K562 (cell line): ENCODE results near the gene GMNC. TPM values are rescaled to one million over a fixed set of nuclear protein-coding genes. Genes with fewer than 3 reads are reported as not detected.
"Not testable (repeated sequence)": the region's sequence is repeated elsewhere in the genome, so short reads cannot be mapped to it uniquely, and the experiment has no call there.

Experiments
- ATAC-seq: fragments of 200-7000 bp; cut with Tn5 transposase; 3 replicates; pipeline ENCODE4 v1.9.1; 2020; ENCODE audit warnings: moderate library complexity
- BruUV-seq: library from RNA; stranded (reverse); fragments of 400-500 nt; replicated peaks from 2 replicates; lab custom pipeline; 2021; lab: Mats Ljungman, UMichigan
- CTCF ChIA-PET: fragments of 300-600 bp; formaldehyde crosslinking; extraction: SDS; loops from one replicate; lab custom pipeline; 2021; ENCODE audit warnings: low intra/inter-chr PET ratio; lab: Yijun Ruan, JAX
- POLR2A ChIA-PET: fragments of 300-600, 350-650 bp; sonication (Branson Sonifier 250); formaldehyde crosslinking; extraction: SDS; loops from one replicate; lab custom pipeline; 2021; ENCODE audit warnings: antibody characterized with exemption, inconsistent platforms; lab: Yijun Ruan, JAX
- DNase-seq, 4 experiments: peaks; one replicate each; pipeline versions ENCODE4 v3.0.0 to v3.0.0-alpha.2; 2011 to 2018; ENCODE audit warnings: low spot score in 3 of 4, mixed read lengths in 3 of 4; ENCODE audit errors: extremely low read depth in 1 of 4
- FAIRE-seq: peaks from 2 replicates; lab custom pipeline; 2011; peaks lifted over from hg19 to GRCh38; lab: Jason Lieb, UNC
- H2AFZ ChIP-seq: 2 replicates; pipeline ENCODE4 v1.6.0; 2011; ENCODE audit warnings: low read depth, low read length, control low read depth, inconsistent platforms
- H3K27ac ChIP-seq: fragments of 200-600 bp; 3 replicates; pipeline ENCODE4 v1.8.0; 2011; ENCODE audit warnings: low read depth, mild to moderate bottlenecking, control low read depth, inconsistent platforms, low read length, moderate library complexity, mixed read lengths; ENCODE audit errors: extremely low read depth
- H3K27me3 ChIP-seq, 2 experiments: fragments of 300-600 bp in 1 of 2; 2 replicates in 1 of 2; 3 replicates in 1 of 2; pipeline versions ENCODE4 v1.6.0 to v1.8.0; 2011; ENCODE audit warnings: inconsistent platforms in 2 of 2, low read length in 2 of 2, mild to moderate bottlenecking in 1 of 2, mixed read lengths in 1 of 2, moderate library complexity in 1 of 2; ENCODE audit not compliant: control insufficient read depth in 2 of 2, insufficient read depth in 2 of 2
- H3K36me3 ChIP-seq: fragments of 300-600 bp; 3 replicates; pipeline ENCODE4 v1.8.0; 2011; ENCODE audit warnings: mild to moderate bottlenecking, low read length, inconsistent platforms; ENCODE audit not compliant: control insufficient read depth, insufficient read depth
- H3K4me1 ChIP-seq, 2 experiments: fragments of 200-600 bp in 1 of 2; replicated peaks in 1 of 2; 2 replicates in 1 of 2; 3 replicates in 1 of 2; pipeline versions ENCODE4 v1.5.1 to v1.8.0; 2011; ENCODE audit warnings: inconsistent platforms in 2 of 2, low read length in 2 of 2, mild to moderate bottlenecking in 1 of 2, mixed read lengths in 1 of 2, moderate library complexity in 1 of 2; ENCODE audit not compliant: control insufficient read depth in 2 of 2, insufficient read depth in 2 of 2
- H3K4me2 ChIP-seq: 2 replicates; pipeline ENCODE4 v1.6.1; 2011; ENCODE audit warnings: low read length, control low read depth, inconsistent platforms, mixed read lengths; ENCODE audit not compliant: insufficient read depth
- H3K4me3 ChIP-seq: fragments of 200-600 bp; sonication (generic), shearing (Covaris generic); 2 replicates; pipeline ENCODE4 v1.5.1; 2016; ENCODE audit warnings: control low read depth, inconsistent platforms
- H3K79me2 ChIP-seq: fragments of 200-600 bp; 3 replicates; pipeline ENCODE4 v1.8.0; 2011; ENCODE audit warnings: low read length, inconsistent platforms; ENCODE audit not compliant: control insufficient read depth, insufficient read depth
- H3K9ac ChIP-seq, 2 experiments: 2 replicates each; pipeline versions ENCODE4 v1.6.0 to v1.6.1; 2011; ENCODE audit warnings: low read depth in 2 of 2, low read length in 2 of 2, control low read depth in 1 of 2, inconsistent platforms in 1 of 2, mild to moderate bottlenecking in 1 of 2, mixed read lengths in 1 of 2; ENCODE audit not compliant: insufficient read depth in 1 of 2
- H3K9me1 ChIP-seq: one replicate; pipeline ENCODE4 v1.6.0; 2011; ENCODE audit warnings: inconsistent platforms, mild to moderate bottlenecking, low read length, moderate library complexity; ENCODE audit not compliant: control insufficient read depth, insufficient read depth
- H3K9me3 ChIP-seq: replicated peaks from 2 replicates; pipeline ENCODE4 v1.5.1; 2011; ENCODE audit warnings: low read depth, low read length, inconsistent platforms; ENCODE audit not compliant: control insufficient read depth, insufficient read depth
- H4K20me1 ChIP-seq: replicated peaks from 2 replicates; pipeline ENCODE4 v1.6.1; 2011; ENCODE audit warnings: low read length, inconsistent platforms, mixed read lengths; ENCODE audit not compliant: control insufficient read depth, insufficient read depth
- WGBS: fragments of 100-300 bp; shearing (Covaris generic); methylation state at CpG from one replicate; pipeline ENCODE4 v1.1.6; 2016; ENCODE audit warnings: low coverage, mixed read lengths; ENCODE audit not compliant: insufficient coverage; ENCODE audit errors: missing lambda C conversion rate; 5-methylcytosine and 5-hydroxymethylcytosine counted together
- in situ Hi-C: fragments of 300-500 bp; cut with MboI; formaldehyde crosslinking; loops from 4 replicates; pipeline ENCODE4 v1.15.0; 2018; ENCODE audit warnings: inconsistent platforms, mixed read lengths
- intact Hi-C: fragments of 100-400 bp; cut with micrococcal nuclease; formaldehyde crosslinking; loops from 2 replicates; pipeline ENCODE4 v1.14.2; 2022
- polyA plus RNA-seq, 8 experiments: library from polyadenylated mRNA; depleted of rRNA in 4 of 8; stranded (reverse) in 5 of 8; unstranded in 3 of 8; fragments of >200 nt; fragmentation: Nextera tagmentation in 2 of 8; fragmentation: Illumina TruSeq in 1 of 8; extraction: Ambion mirVana in 2 of 8; extraction: Trizol in 1 of 8; gene quantifications; 2 replicates each; pipeline versions ENCODE4 v1.2.1 to v1.2.3, GENCODE V29; 2011 to 2014; ENCODE audit warnings: inconsistent platforms in 1 of 8, missing spikeins in 1 of 8
- total RNA-seq, 7 experiments: library from RNA; depleted of rRNA in 6 of 7; stranded (reverse); fragments of >200 nt in 6 of 7; fragmentation: Illumina TruSeq in 2 of 7; extraction: Trizol in 2 of 7; gene quantifications; 2 replicates each; pipeline versions ENCODE4 v1.2.1 to v1.2.3, GENCODE V29; 2011 to 2021; ENCODE audit warnings: low replicate concordance in 1 of 7

The GMNC gene
- total and polyA plus RNA-seq, 9 of the 15 experiments (the other 6 are each of a cell fraction or from before 2014, with no cell fraction given): not detected

DNA sequence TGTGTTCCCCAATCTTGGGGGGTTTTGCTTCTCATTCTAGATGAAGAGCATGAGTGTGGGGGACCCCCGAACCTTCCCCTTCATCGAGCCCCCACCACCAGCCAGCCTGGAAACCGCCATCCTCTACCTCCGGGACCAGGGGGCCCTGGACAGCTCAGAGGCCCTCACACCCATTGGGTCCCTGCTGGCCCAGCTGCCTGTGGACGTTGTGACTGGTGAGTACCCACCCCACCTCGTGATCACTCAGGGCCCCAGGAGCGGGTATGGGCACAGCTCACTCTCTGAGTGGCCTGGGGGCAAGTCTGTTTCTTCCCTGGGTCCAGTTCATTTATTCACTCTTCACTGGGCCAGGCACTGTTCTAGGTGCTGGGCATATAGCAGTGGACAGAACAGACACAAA lies 13.9 kb upstream of the GMNC start:
- intact Hi-C loops, ATAC-seq, H3K4me2 ChIP-seq, H3K27ac ChIP-seq, H3K4me3 ChIP-seq, in situ Hi-C loops, H4K20me1 ChIP-seq, H2AFZ ChIP-seq, H3K4me1 ChIP-seq, H3K9me3 ChIP-seq, CTCF ChIA-PET, BruUV-seq, H3K9me1 ChIP-seq, FAIRE-seq, H3K9ac ChIP-seq, H3K36me3 ChIP-seq, H3K27me3 ChIP-seq, H3K79me2 ChIP-seq, POLR2A ChIA-PET, DNase-seq: not testable (repeated sequence)
- WGBS: 0% methylated on average over 2 of the region's 7 CpGs

DNA sequence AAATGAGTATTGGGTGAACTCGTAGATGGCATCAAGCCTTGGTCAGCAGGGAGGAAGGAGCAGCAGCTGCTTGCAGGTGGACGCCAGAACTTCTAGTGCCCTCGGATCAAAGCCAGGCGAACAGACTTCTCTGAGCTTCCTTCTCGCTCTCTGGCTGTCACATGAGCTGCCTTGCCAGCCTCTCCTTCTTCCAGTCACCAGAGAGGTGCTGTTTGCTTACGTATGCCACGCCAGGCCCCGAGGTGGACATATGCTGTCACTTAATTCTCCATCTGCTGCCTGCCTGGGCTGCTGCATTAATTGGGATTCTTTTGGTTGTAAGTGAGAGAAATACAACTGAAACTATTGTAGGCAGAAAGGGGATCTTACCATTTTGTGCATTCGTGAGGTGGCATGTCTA lies 12.6 kb upstream of the GMNC start:
- H3K4me1 ChIP-seq, ATAC-seq, H3K9ac ChIP-seq, H3K9me1 ChIP-seq, H3K4me3 ChIP-seq, H3K27ac ChIP-seq, CTCF ChIA-PET, in situ Hi-C loops, intact Hi-C loops, H4K20me1 ChIP-seq, BruUV-seq, H3K36me3 ChIP-seq, H3K27me3 ChIP-seq, POLR2A ChIA-PET, H3K9me3 ChIP-seq, DNase-seq, H3K4me2 ChIP-seq, H2AFZ ChIP-seq, H3K79me2 ChIP-seq: not testable (repeated sequence)
- FAIRE-seq: peak; percentile 32
- 3% methylated on average over 6 of the region's 9 CpGs for WGBS
